Vagina (tissue), 2 donors: Measurements from ENCODE around the gene AGO3. TPM values are rescaled to one million over a fixed set of nuclear protein-coding genes. Genes with fewer than 3 reads are reported as not detected.

Experiments
- DNase-seq, 2 donors: peaks; one replicate each; pipeline ENCODE4 v3.0.0-alpha.2; 2017; ENCODE audit errors: extremely low spot score in 2 of 2
- H3K27ac ChIP-seq: fragments of 200-600 bp; sonication (generic); one replicate; pipeline ENCODE4 v1.5.1; 2019
- H3K27me3 ChIP-seq: fragments of 200-600 bp; sonication (generic); one replicate; pipeline ENCODE4 v1.5.1; 2019
- H3K36me3 ChIP-seq, 2 donors: fragments of 200-600 bp; sonication (generic); one replicate each; pipeline ENCODE4 v1.5.1; 2017 to 2019
- H3K4me1 ChIP-seq: fragments of 200-600 bp; sonication (generic); one replicate; pipeline ENCODE4 v1.5.1; 2019
- H3K4me3 ChIP-seq, 2 donors: fragments of 200-600 bp; sonication (generic); 1 replicate in 1 of 2; 2 replicates in 1 of 2; pipeline ENCODE4 v1.5.1; 2016 to 2019
- H3K9me3 ChIP-seq: fragments of 200-600 bp; sonication (generic); one replicate; pipeline ENCODE4 v1.5.1; 2019
- POLR2A ChIP-seq, 2 donors: fragments of 450-650 bp; IDR thresholded peaks; one replicate each; pipeline ENCODE4 v1.6.1; 2017; ENCODE audit warnings: antibody characterized with exemption in 2 of 2, mild to moderate bottlenecking in 2 of 2, moderate library complexity in 2 of 2
- POLR2AphosphoS5 ChIP-seq, 2 donors: sonication (generic); formaldehyde crosslinking; IDR thresholded peaks; one replicate each; pipeline ENCODE4 v1.9.0; 2017; ENCODE audit warnings: antibody characterized with exemption in 2 of 2, mild to moderate bottlenecking in 2 of 2, low read depth in 1 of 2; ENCODE audit not compliant: insufficient read depth in 1 of 2
- intact Hi-C: fragments of 100-400 bp; cut with DNase I; formaldehyde crosslinking; loops from one replicate; pipeline ENCODE4 v1.15.1; 2023
- total RNA-seq: library from RNA; depleted of rRNA; stranded (reverse); fragments of >200 nt; gene quantifications from one replicate; pipeline ENCODE4 v1.2.3, GENCODE V29; 2016
- TF ChIP-seq, protein P1 (sequence below), 3 experiments: fragments of 450-650 bp in 2 of 3; fragments of 200-600 bp in 1 of 3; sonication (generic) in 1 of 3; IDR thresholded peaks; one replicate each; pipeline ENCODE4 v1.5.1; 2017 to 2019; ENCODE audit warnings: antibody characterized with exemption in 3 of 3, mild to moderate bottlenecking in 2 of 3, moderate library complexity in 2 of 3

The AGO3 gene
- total RNA-seq, 1 donor from 2014 or later: 17.2 TPM

DNA sequence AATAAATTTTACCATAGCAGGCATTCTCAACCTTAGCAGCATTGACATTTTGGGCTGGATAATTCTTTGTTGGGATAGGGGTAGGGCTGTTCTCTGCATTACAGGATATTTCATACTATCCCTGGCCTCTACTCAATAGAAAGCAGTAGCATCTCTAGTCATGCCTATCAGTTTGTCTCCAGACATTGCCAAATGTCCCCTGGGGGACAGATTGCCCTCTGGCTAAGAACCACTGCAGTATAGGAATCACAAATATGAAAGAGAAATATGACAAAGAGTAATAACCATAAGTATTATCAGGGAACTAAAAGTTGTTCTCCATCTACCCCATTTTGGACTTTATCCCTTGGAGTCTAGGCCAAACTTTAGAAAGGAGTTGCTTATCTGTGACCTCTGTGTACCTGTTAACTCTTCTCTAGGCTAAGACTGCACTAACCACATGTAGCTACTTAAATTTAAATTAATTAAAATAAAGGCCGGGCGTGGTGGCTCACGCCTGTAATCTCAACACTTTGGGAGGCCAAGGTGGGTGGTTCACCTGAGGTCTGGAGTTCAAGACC, 76.1 kb downstream of the AGO3 start:
- DNase-seq: no peak
- intact Hi-C loops: no loop called here

DNA sequence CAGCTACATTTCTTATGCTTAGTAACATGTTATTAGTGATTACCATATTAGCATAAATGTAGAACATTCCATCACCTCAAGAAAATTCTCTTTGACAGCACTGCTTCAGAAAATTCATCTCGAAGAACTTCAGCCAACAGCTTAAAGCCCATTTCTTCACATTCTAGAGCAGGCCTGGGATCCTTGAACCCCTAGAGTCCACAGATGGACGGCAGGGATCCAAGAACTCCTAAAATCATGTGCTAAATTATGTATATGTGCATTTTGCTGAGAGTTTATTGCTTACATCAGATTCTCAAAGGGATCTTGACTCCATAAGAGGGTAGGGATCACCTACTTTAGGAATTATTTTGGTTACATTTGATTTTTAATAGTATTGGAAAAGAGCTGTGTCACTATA, 76.8 kb downstream of the AGO3 start:
- H3K27ac ChIP-seq: no peak overlapping the region
- H3K27me3 ChIP-seq: no peaks in the 10 kb centered on the region
- DNase-seq: no peak
- intact Hi-C loops: no loop called here
- no peak overlapping the region for H3K4me3 ChIP-seq
- H3K36me3 ChIP-seq: no peaks in the 10 kb centered on the region
- peaks cover 11% of the 10 kb centered on the region for H3K4me1 ChIP-seq
- TF ChIP-seq POLR2A (IDR thresholded peaks at IDR 0.05) (no peak), POLR2AphosphoS5 (IDR thresholded peaks at IDR 0.05; ENCODE audit: insufficient read depth in 1 of 2, low read depth in 1 of 2) (no peak)
- TF ChIP-seq, protein P1, sequence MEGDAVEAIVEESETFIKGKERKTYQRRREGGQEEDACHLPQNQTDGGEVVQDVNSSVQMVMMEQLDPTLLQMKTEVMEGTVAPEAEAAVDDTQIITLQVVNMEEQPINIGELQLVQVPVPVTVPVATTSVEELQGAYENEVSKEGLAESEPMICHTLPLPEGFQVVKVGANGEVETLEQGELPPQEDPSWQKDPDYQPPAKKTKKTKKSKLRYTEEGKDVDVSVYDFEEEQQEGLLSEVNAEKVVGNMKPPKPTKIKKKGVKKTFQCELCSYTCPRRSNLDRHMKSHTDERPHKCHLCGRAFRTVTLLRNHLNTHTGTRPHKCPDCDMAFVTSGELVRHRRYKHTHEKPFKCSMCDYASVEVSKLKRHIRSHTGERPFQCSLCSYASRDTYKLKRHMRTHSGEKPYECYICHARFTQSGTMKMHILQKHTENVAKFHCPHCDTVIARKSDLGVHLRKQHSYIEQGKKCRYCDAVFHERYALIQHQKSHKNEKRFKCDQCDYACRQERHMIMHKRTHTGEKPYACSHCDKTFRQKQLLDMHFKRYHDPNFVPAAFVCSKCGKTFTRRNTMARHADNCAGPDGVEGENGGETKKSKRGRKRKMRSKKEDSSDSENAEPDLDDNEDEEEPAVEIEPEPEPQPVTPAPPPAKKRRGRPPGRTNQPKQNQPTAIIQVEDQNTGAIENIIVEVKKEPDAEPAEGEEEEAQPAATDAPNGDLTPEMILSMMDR (IDR thresholded peaks at IDR 0.05): no peak
- H3K9me3 ChIP-seq: no peaks in the 10 kb centered on the region

More for the DNA sequence above, 76.1 kb downstream of the AGO3 start:
- Histone ChIP-seq H3K27me3 (no peaks in the 10 kb centered on the region), H3K27ac (no peak overlapping the region), H3K4me1 (peaks cover 11% of the 10 kb centered on the region), H3K36me3 (no peaks in the 10 kb centered on the region), H3K4me3 (no peak overlapping the region), H3K9me3 (no peaks in the 10 kb centered on the region)
- TF ChIP-seq POLR2AphosphoS5 (IDR thresholded peaks at IDR 0.05; ENCODE audit: insufficient read depth in 1 of 2, low read depth in 1 of 2) (no peak), POLR2A (IDR thresholded peaks at IDR 0.05) (no peak)
- TF ChIP-seq, protein P1 (IDR thresholded peaks at IDR 0.05): no peak

DNA sequence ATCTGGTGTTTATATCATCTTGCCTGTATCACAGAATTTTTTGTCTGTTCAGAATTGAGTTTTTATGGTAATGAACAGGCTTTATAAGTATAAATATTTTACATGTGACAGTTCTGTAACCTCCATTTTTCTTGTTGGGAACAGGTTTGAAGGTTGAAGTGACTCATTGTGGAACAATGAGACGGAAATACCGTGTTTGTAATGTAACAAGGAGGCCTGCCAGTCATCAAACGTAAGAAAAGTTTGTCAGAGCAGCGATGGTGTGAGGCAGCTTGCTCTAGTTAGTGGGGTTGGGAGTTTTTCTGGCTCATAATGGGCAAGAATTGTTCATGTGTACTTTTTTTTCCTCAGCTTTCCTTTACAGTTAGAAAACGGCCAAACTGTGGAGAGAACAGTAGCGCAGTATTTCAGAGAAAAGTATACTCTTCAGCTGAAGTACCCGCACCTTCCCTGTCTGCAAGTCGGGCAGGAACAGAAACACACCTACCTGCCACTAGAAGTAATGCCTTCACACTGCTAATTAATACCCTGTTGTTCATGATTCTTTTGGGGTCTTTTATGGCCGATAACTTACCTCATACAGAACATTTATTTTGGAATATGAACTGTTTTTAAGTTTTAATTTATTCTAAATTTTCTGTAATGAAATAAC, 77.8 kb downstream of the AGO3 start:
- Histone ChIP-seq H3K27me3 (no peaks in the 10 kb centered on the region), H3K4me1 (peaks cover 11% of the 10 kb centered on the region), H3K9me3 (no peaks in the 10 kb centered on the region), H3K36me3 (peaks cover 0 to under 1% of the 10 kb centered on the region in 2 donors), H3K4me3 (no peak overlapping the region), H3K27ac (no peak overlapping the region)
- TF ChIP-seq POLR2A (IDR thresholded peaks at IDR 0.05): no peak
- intact Hi-C loops: no loop called here
- DNase-seq: no peak

DNA sequence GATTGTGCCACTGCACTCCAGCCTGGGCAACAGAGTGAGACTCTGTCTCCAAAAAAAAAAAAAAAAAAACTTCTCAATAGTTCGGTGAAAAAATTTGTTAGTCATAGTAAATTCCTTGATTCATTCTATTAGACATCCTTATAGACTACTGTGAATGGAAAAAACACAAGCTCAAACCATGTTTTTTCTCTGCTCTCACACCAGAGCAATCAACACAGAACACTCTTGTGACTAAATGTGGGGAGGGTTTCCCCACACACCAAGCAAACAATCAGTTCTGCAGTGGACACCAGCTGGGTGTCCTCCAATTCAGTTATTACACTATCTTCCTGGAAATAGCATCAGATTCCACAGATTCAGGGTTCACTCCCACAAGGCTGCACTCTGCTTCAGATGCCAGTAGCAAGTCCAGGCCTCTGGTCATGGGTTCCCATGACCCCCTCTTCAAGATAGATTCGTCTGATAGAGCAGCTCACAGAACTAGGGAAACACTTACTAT, 83.9 kb downstream of the AGO3 start:
- Histone ChIP-seq H3K9me3 (no peaks in the 10 kb centered on the region), H3K4me3 (no peak overlapping the region), H3K27me3 (no peaks in the 10 kb centered on the region), H3K4me1 (no peaks in the 10 kb centered on the region), H3K36me3 (peaks cover 0 to 40% of the 10 kb centered on the region in 2 donors), H3K27ac (no peak overlapping the region)
- TF ChIP-seq POLR2A (IDR thresholded peaks at IDR 0.05) (no peak), POLR2AphosphoS5 (IDR thresholded peaks at IDR 0.05; ENCODE audit: insufficient read depth in 1 of 2, low read depth in 1 of 2) (no peak)
- TF ChIP-seq, protein P1 (IDR thresholded peaks at IDR 0.05): no peak
- intact Hi-C loops: no loop called here
- DNase-seq: no peak

DNA sequence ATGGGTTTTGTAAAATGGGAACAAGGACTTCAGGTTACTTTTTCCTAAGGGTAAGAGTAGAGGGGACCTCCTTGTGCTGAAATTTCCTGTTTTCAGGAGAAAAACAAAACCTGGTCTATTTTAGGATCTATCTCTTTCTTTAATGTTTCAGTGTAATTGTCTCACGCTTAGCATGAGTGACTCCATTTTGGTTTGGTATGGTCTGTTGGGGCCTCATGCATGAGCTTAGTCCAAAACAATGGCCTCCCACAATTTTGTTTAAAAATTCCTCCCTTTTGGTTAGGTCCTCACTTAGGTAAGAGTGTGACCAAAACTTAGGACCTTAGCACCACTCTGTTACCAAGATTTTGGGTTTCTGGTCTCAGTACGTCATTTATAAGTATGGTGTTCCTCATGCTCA, 85.8 kb downstream of the AGO3 start:
- no peak for DNase-seq

More for the DNA sequence above, 85.8 kb downstream of the AGO3 start:
- TF ChIP-seq, protein P1 (IDR thresholded peaks at IDR 0.05): no peak
- TF ChIP-seq POLR2AphosphoS5 (IDR thresholded peaks at IDR 0.05; ENCODE audit: insufficient read depth in 1 of 2, low read depth in 1 of 2) (no peak), POLR2A (IDR thresholded peaks at IDR 0.05) (no peak)
- Histone ChIP-seq H3K27me3 (no peaks in the 10 kb centered on the region), H3K27ac (no peak overlapping the region), H3K4me3 (no peak overlapping the region), H3K36me3 (peaks cover 0 to 40% of the 10 kb centered on the region in 2 donors), H3K4me1 (no peaks in the 10 kb centered on the region), H3K9me3 (no peaks in the 10 kb centered on the region)
- intact Hi-C loops: no loop called here
